Measurements from ENCODE around the gene C14orf180.

Gene C14orf180

DNA sequence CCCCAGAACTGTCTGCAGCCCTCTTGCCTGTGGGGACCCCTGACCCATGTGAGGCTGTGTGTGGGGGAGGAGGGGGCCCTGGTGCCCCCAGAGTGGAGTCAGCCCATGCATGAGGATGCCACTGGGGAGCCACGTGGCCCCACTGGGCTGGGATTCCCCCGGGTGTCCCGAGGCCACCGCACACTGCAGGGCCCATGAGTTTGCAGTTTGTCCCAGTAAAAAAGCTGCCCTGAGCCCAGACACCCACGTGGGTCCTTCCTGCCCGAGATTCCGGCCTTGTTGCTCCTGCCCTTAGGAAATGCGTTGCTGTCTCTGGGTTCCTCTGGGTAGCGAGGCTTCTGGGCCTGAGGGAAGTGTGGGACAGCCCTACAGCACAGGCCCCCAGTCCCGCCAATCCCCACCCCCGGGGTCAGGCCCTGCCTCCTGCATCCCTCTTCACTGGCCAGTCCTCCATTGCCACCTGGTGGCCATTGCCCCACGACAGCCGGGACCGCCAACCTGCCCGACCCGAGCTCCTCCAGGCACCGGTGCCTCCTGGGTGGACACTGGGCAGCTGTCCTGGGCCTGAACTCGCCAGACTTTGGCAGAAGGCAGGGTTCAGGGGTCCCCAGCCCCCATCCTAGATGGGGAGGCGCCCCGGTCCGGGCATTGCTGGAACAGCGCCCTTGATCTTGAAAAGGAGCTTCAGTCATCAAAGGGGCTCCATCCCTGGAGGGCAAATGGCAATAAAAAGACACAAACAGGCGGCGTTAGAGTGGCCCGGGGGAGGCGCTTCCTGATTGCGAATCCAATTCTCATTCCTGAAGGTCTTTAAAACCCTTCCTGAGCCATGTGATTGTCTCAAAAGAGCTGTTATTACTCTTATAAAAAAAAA is 15.6 kb upstream of the C14orf180 start:
- CTCF ChIA-PET = interaction anchor here (0.8 to 2.6 kb wide), 13 partner anchors 8 to 487 kb away, joined by 3 to 27 read pairs (median 6); no protein-coding TSS in a partner anchor

DNA sequence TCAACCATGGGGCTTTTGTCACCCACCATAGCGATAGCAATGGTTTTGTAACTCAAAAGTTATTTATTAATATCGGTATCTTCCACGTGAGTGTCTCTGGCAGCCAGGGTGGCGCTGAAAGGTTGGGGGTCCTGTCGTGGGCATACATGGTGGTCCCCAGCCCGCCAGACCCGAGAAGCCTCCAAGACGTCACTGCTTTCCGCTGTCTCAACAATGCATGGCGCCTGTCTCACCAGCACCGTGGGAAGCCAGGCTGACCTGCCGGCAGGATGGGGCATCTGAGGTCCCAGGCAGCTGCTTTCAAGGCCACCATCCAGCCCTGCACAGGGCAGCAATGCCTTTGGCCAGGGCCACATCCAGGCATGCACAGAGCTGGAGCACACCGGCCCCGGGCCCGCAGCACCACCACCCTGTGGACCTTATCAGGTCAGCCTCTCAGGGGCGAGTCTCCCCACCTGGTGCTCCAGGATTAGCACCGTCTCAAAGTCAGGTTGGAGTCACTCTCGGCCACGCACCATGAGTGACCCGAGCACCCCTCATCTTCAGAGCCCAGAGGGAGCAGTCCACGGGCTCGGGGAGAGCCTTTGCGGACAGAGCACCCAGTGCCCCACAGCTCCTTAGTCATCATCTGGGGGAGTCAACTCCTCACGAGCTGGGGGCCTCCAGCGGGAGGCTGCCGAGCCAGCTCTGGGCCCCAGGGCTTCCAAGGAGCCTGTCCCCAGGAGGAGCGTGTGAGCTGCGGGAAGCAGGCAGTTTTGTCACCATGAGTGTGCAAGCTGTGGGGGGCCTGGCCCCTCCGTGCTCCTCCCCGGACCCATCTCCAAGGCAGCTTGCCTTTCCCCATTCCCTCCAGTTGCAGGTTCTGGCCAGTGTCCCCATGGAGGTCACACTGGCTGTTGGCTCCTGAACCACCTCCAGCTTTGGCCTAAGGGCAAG is 14.6 kb upstream of the C14orf180 start:
- POLR2A ChIA-PET = no interaction called here

More for the DNA sequence above, 15.6 kb upstream of the C14orf180 start:
- POLR2A ChIA-PET = no interaction called here
- H3K4me3 ChIP-seq (ENCODE audit: low read depth, low read length) = no peak overlapping the region
- no peak for DNase-seq (ENCODE audit: low read depth, low spot score)
- TF ChIP-seq, protein P1, sequence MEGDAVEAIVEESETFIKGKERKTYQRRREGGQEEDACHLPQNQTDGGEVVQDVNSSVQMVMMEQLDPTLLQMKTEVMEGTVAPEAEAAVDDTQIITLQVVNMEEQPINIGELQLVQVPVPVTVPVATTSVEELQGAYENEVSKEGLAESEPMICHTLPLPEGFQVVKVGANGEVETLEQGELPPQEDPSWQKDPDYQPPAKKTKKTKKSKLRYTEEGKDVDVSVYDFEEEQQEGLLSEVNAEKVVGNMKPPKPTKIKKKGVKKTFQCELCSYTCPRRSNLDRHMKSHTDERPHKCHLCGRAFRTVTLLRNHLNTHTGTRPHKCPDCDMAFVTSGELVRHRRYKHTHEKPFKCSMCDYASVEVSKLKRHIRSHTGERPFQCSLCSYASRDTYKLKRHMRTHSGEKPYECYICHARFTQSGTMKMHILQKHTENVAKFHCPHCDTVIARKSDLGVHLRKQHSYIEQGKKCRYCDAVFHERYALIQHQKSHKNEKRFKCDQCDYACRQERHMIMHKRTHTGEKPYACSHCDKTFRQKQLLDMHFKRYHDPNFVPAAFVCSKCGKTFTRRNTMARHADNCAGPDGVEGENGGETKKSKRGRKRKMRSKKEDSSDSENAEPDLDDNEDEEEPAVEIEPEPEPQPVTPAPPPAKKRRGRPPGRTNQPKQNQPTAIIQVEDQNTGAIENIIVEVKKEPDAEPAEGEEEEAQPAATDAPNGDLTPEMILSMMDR (IDR thresholded peaks at IDR 0.05; ENCODE audit: insufficient read depth, low read length, missing control alignments) = peak; percentile 90

DNA sequence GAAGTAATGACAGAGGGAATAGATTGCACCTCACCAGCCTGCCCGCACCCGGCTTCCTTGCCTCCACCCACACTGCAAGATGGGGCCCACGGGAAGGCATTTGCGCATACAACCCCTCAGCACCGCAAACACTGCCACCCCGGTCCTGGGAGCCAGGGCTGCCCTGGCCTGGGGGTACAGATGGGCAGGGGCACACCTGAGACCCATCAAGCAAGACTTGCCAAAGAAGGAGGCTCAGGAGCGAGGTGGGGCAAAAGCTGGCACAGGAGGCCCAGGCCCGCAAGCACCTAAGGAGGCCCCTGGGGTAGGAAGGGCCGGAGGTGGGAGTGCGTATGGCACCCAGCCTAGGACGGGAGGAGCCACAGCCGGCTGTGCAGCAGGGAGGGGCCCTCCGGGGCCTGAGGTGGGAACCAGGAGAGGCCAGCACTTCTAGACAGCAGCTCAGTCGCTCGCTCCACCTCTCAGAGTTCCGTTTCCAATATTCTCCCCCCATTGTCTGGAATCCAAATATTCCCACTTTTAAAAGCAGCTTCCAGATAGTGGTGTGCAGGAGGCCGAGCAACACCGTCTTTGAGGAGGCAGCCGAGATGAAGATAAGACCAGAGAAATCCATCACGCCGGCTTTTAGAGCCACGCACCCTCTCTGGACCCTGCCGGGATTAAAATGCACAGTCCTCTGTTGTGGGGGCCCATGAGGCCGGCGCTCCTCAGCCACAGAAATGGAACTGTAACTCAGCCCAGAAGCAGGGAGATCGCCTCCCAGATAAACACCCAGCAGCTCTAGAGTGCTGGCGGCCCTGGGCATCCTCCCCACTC is 12.2 kb upstream of the C14orf180 start:
- ChIA-PET POLR2A (no interaction called here), CTCF (no interaction called here)
- DNase-seq (ENCODE audit: low read depth, low spot score) = no peak
- H3K4me3 ChIP-seq (ENCODE audit: low read depth, low read length) = no peak overlapping the region
- TF ChIP-seq, protein P1 (IDR thresholded peaks at IDR 0.05; ENCODE audit: insufficient read depth, low read length, missing control alignments) = no peak

More for the DNA sequence above, 14.6 kb upstream of the C14orf180 start:
- H3K4me3 ChIP-seq (ENCODE audit: low read depth, low read length) = no peak overlapping the region
- no peak for DNase-seq (ENCODE audit: low read depth, low spot score)
- TF ChIP-seq, protein P1 (IDR thresholded peaks at IDR 0.05; ENCODE audit: insufficient read depth, low read length, missing control alignments) = no peak
- CTCF ChIA-PET = interaction anchor here (0.8 to 2.6 kb wide), 15 partner anchors 9 to 488 kb away, joined by 3 to 27 read pairs (median 5); no protein-coding TSS in a partner anchor

DNA sequence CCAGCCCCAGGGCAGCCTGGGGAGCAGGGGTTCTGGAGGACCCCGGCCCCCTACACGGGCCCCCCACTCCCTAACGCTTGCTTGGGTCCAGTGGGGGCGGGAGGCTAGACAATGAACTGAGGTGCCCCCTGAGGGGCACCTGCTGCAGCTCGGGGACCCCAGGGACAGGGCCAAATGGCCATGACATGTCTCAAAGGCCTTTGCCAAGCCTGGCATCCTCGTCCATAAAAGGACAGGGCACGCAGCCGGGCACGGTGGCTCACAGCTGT is 11.7 kb upstream of the C14orf180 start:
- ChIA-PET CTCF (no interaction called here), POLR2A (no interaction called here)
- no peak for DNase-seq (ENCODE audit: low read depth, low spot score)
- H3K4me3 ChIP-seq (ENCODE audit: low read depth, low read length) = no peak overlapping the region
- TF ChIP-seq, protein P1 (IDR thresholded peaks at IDR 0.05; ENCODE audit: insufficient read depth, low read length, missing control alignments) = no peak

DNA sequence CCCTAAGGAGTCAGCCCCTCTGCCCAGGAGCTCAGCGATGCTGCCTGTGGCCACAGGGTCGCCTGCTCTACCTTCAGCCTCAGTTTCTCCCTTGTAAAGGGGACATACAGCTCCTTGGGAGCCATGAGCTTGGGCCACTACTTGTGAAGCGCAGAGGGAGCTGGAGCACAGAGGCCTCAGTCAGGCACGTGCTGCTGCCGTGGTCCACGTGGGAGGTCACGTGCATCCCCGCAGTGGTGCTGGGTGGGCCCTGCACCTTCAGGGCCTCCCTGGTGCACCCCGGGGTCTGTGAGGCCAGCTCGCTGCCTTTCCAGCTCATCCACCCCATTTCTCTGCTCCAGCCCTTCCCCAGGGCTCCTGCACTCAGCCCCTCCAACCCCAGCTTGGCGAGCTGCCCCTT is 10.9 kb upstream of the C14orf180 start:
- no peak for DNase-seq (ENCODE audit: low read depth, low spot score)
- ChIA-PET CTCF (no interaction called here), POLR2A (no interaction called here)
- no peak overlapping the region for H3K4me3 ChIP-seq (ENCODE audit: low read depth, low read length)
- TF ChIP-seq, protein P1 (IDR thresholded peaks at IDR 0.05; ENCODE audit: insufficient read depth, low read length, missing control alignments) = no peak
